HepG2 (cell line): ENCODE data around the gene TAF9B. TPM values are rescaled to one million over a fixed set of nuclear protein-coding genes. Genes with fewer than 3 reads are reported as not detected.

Experiments used
- HHEX ChIP-seq: IDR thresholded peaks from 2 replicates; pipeline ENCODE4 v1.6.1; 2016; ENCODE audit warnings: control low read depth
- NCOA1 ChIP-seq: sonication (generic); formaldehyde crosslinking; IDR thresholded peaks from 2 replicates; pipeline ENCODE4 v1.9.0; 2021; ENCODE audit warnings: missing genetic modification reagents
- RNF2 ChIP-seq: fragments of 450-650 bp; conservative IDR thresholded peaks from 2 replicates; pipeline ENCODE4 v1.6.1; 2016; ENCODE audit warnings: low read depth
- SOX6 ChIP-seq, 2 experiments: fragments of 450-650 bp in 1 of 2; sonication (generic) in 1 of 2; formaldehyde crosslinking in 1 of 2; IDR thresholded peaks; 2 replicates each; pipeline versions ENCODE4 v1.4.0 to v1.6.1; 2017 to 2020; ENCODE audit warnings: antibody characterized with exemption in 1 of 2, mild to moderate bottlenecking in 1 of 2, missing genetic modification reagents in 1 of 2
- ZFP36L1 ChIP-seq: sonication (generic); formaldehyde crosslinking; IDR thresholded peaks from 2 replicates; pipeline ENCODE4 v1.8.0; 2022; ENCODE audit warnings: mild to moderate bottlenecking, missing genetic modification reagents, moderate library complexity
- ZFP41 ChIP-seq: sonication (generic); formaldehyde crosslinking; IDR thresholded peaks from 2 replicates; pipeline ENCODE4 v1.4.0; 2020; ENCODE audit warnings: mild to moderate bottlenecking, missing genetic modification reagents, borderline replicate concordance
- ZFX ChIP-seq: sonication (generic); formaldehyde crosslinking; IDR thresholded peaks from 2 replicates; pipeline ENCODE4 v1.4.0; 2020; ENCODE audit warnings: mild to moderate bottlenecking, low read depth, missing genetic modification reagents, moderate library complexity
- ZIK1 ChIP-seq: sonication (generic); formaldehyde crosslinking; IDR thresholded peaks from 2 replicates; pipeline ENCODE4 v1.5.0; 2020; ENCODE audit warnings: mild to moderate bottlenecking, low read depth, missing genetic modification reagents, borderline replicate concordance
- ZNF343 ChIP-seq: sonication (generic); formaldehyde crosslinking; IDR thresholded peaks from 2 replicates; pipeline ENCODE4 v1.4.0; 2020; ENCODE audit warnings: mild to moderate bottlenecking, missing genetic modification reagents
- ZNF451 ChIP-seq: sonication (generic); formaldehyde crosslinking; IDR thresholded peaks from 2 replicates; pipeline ENCODE4 v1.5.0; 2020; ENCODE audit warnings: mild to moderate bottlenecking, missing genetic modification reagents
- polyA plus RNA-seq, 8 experiments: library from polyadenylated mRNA; depleted of rRNA in 3 of 8; stranded (reverse) in 7 of 8; unstranded in 1 of 8; fragments of >200 nt; fragmentation: Illumina TruSeq in 4 of 8; extraction: Trizol in 4 of 8; gene quantifications; 2 replicates each; pipeline versions ENCODE4 v1.2.1 to v1.2.3, GENCODE V29; 2011 to 2016; ENCODE audit warnings: low read depth in 4 of 8, missing spikeins in 1 of 8, mixed read lengths in 1 of 8; ENCODE audit not compliant: insufficient read depth in 1 of 8
- total RNA-seq, 5 experiments: library from RNA; depleted of rRNA; stranded (reverse); fragments of >200 nt; fragmentation: Illumina TruSeq; extraction: Trizol; gene quantifications; 2 replicates each; pipeline ENCODE4 v1.2.3, GENCODE V29; 2016; ENCODE audit warnings: low read depth in 1 of 5
- TF ChIP-seq, protein P1 (sequence below): sonication (generic); formaldehyde crosslinking; IDR thresholded peaks from 2 replicates; pipeline ENCODE4 v1.5.1; 2020; ENCODE audit warnings: missing genetic modification reagents, mild to moderate bottlenecking, borderline replicate concordance
- TF ChIP-seq, protein P2 (sequence below): sonication (generic); formaldehyde crosslinking; IDR thresholded peaks from 2 replicates; pipeline ENCODE4 v1.4.0; 2020; ENCODE audit warnings: missing genetic modification reagents
- TF ChIP-seq, protein P3 (sequence below): sonication (generic); formaldehyde crosslinking; IDR thresholded peaks from 2 replicates; pipeline ENCODE4 v1.4.0; 2020; ENCODE audit warnings: missing genetic modification reagents; ENCODE audit errors: not compliant biosample characterization
- TF ChIP-seq, protein P4 (sequence below), 2 experiments: sonication (generic) in 1 of 2; formaldehyde crosslinking in 1 of 2; IDR thresholded peaks; 2 replicates each; pipeline versions ENCODE4 v1.5.1 to v1.6.1; 2011 to 2020; ENCODE audit warnings: borderline replicate concordance in 1 of 2, low read depth in 1 of 2, low read length in 1 of 2, mild to moderate bottlenecking in 1 of 2, missing genetic modification reagents in 1 of 2, moderate library complexity in 1 of 2
- TF ChIP-seq, protein P5 (sequence below), 2 experiments: fragments of 450-650 bp in 1 of 2; sonication (generic) in 1 of 2; formaldehyde crosslinking; IDR thresholded peaks; 2 replicates each; pipeline versions ENCODE4 v1.5.0 to v1.8.0; 2020 to 2022; ENCODE audit warnings: mild to moderate bottlenecking in 1 of 2, missing genetic modification reagents in 1 of 2

The TAF9B gene
- total and polyA plus RNA-seq, 2 of the 13 experiments (the other 11 are each of a cell fraction or from before 2014, with no cell fraction given) = 10.8 to 15.2 TPM

DNA sequence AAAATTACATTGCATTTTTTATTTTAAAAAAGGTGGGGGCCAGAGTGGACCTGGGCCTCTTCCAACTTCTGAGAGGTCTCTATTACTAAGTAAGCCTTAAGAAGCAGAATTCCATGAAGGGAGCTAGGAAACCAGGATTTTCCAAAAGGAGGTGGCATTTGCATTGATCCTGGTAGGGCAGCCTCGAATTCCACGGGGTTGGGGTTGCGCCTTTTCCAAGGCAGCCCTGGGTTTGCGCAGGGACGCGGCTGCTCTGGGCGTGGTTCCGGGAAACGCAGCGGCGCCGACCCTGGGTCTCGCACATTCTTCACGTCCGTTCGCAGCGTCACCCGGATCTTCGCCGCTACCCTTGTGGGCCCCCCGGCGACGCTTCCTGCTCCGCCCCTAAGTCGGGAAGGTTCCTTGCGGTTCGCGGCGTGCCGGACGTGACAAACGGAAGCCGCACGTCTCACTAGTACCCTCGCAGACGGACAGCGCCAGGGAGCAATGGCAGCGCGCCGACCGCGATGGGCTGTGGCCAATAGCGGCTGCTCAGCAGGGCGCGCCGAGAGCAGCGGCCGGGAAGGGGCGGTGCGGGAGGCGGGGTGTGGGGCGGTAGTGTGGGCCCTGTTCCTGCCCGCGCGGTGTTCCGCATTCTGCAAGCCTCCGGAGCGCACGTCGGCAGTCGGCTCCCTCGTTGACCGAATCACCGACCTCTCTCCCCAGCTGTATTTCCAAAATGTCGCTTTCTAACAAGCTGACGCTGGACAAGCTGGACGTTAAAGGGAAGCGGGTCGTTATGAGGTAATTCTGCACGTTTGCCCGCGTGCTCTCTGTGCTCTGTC lies 35.6 kb downstream of the TAF9B start, which contains the start of gene PGK1 (continued):
- TF ChIP-seq ZNF343 (CRISPR knock-in tag) (no peak), ZFP36L1 (CRISPR knock-in tag) (peak; percentile 51; the same call in 1 of the 2 replicates), ZIK1 (CRISPR knock-in tag) (peak; percentile 74; the same call in 1 of the 2 replicates), ZNF451 (CRISPR knock-in tag) (peak; percentile 60; the same call in 1 of the 2 replicates), SOX6 (IDR thresholded peaks at IDR 0.05) (no peak), SOX6 (CRISPR knock-in tag; IDR thresholded peaks at IDR 0.05) (no peak; the same call in 1 of the 2 replicates), HHEX (no peak), ZFP41 (CRISPR knock-in tag) (no peak), NCOA1 (CRISPR knock-in tag) (no peak), ZFX (CRISPR knock-in tag) (peak; percentile 66), RNF2 (no peak)
- TF ChIP-seq, protein P1, sequence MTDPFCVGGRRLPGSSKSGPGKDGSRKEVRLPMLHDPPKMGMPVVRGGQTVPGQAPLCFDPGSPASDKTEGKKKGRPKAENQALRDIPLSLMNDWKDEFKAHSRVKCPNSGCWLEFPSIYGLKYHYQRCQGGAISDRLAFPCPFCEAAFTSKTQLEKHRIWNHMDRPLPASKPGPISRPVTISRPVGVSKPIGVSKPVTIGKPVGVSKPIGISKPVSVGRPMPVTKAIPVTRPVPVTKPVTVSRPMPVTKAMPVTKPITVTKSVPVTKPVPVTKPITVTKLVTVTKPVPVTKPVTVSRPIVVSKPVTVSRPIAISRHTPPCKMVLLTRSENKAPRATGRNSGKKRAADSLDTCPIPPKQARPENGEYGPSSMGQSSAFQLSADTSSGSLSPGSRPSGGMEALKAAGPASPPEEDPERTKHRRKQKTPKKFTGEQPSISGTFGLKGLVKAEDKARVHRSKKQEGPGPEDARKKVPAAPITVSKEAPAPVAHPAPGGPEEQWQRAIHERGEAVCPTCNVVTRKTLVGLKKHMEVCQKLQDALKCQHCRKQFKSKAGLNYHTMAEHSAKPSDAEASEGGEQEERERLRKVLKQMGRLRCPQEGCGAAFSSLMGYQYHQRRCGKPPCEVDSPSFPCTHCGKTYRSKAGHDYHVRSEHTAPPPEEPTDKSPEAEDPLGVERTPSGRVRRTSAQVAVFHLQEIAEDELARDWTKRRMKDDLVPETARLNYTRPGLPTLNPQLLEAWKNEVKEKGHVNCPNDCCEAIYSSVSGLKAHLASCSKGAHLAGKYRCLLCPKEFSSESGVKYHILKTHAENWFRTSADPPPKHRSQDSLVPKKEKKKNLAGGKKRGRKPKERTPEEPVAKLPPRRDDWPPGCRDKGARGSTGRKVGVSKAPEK (CRISPR knock-in tag) = no peak
- TF ChIP-seq, protein P2, sequence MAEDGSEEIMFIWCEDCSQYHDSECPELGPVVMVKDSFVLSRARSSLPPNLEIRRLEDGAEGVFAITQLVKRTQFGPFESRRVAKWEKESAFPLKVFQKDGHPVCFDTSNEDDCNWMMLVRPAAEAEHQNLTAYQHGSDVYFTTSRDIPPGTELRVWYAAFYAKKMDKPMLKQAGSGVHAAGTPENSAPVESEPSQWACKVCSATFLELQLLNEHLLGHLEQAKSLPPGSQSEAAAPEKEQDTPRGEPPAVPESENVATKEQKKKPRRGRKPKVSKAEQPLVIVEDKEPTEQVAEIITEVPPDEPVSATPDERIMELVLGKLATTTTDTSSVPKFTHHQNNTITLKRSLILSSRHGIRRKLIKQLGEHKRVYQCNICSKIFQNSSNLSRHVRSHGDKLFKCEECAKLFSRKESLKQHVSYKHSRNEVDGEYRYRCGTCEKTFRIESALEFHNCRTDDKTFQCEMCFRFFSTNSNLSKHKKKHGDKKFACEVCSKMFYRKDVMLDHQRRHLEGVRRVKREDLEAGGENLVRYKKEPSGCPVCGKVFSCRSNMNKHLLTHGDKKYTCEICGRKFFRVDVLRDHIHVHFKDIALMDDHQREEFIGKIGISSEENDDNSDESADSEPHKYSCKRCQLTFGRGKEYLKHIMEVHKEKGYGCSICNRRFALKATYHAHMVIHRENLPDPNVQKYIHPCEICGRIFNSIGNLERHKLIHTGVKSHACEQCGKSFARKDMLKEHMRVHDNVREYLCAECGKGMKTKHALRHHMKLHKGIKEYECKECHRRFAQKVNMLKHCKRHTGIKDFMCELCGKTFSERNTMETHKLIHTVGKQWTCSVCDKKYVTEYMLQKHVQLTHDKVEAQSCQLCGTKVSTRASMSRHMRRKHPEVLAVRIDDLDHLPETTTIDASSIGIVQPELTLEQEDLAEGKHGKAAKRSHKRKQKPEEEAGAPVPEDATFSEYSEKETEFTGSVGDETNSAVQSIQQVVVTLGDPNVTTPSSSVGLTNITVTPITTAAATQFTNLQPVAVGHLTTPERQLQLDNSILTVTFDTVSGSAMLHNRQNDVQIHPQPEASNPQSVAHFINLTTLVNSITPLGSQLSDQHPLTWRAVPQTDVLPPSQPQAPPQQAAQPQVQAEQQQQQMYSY (CRISPR knock-in tag) = peak; percentile 70; the same call in 1 of the 2 replicates
- TF ChIP-seq, protein P3, sequence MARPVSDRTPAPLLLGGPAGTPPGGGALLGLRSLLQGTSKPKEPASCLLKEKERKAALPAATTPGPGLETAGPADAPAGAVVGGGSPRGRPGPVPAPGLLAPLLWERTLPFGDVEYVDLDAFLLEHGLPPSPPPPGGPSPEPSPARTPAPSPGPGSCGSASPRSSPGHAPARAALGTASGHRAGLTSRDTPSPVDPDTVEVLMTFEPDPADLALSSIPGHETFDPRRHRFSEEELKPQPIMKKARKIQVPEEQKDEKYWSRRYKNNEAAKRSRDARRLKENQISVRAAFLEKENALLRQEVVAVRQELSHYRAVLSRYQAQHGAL (CRISPR knock-in tag) = no peak
- TF ChIP-seq, protein P4, sequence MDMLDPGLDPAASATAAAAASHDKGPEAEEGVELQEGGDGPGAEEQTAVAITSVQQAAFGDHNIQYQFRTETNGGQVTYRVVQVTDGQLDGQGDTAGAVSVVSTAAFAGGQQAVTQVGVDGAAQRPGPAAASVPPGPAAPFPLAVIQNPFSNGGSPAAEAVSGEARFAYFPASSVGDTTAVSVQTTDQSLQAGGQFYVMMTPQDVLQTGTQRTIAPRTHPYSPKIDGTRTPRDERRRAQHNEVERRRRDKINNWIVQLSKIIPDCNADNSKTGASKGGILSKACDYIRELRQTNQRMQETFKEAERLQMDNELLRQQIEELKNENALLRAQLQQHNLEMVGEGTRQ (IDR thresholded peaks at IDR 0.05; ENCODE audit: low read depth, low read length) = no peak
- TF ChIP-seq, protein P4 (CRISPR knock-in tag; IDR thresholded peaks at IDR 0.05; ENCODE audit: borderline replicate concordance) = peak; percentile 47; the same call in 1 of the 2 replicates
- TF ChIP-seq, protein P5, sequence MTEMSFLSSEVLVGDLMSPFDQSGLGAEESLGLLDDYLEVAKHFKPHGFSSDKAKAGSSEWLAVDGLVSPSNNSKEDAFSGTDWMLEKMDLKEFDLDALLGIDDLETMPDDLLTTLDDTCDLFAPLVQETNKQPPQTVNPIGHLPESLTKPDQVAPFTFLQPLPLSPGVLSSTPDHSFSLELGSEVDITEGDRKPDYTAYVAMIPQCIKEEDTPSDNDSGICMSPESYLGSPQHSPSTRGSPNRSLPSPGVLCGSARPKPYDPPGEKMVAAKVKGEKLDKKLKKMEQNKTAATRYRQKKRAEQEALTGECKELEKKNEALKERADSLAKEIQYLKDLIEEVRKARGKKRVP (CRISPR knock-in tag; IDR thresholded peaks at IDR 0.05) = no peak
